ENCODE results near the gene PYGB.
A peak's percentile ranks its signal among the peaks of the same experiment; 100 is the strongest.

PYGB gene

GRCh38 chr20:25220021-25220730 is 27.7 kb upstream of the PYGB start:
- DNase-seq (ENCODE audit: low read depth), result peak; percentile 20
- H3K4me3 ChIP-seq (ENCODE audit: control insufficient read depth, low read depth, low read length), result no peak overlapping the region
- TF ChIP-seq CTCF (conservative IDR thresholded peaks at IDR 0.05; ENCODE audit: control insufficient read depth, insufficient read depth, low read depth, low read length), result no peak

GRCh38 chr20:25220810-25221591 is 26.9 kb upstream of the PYGB start:
- TF ChIP-seq CTCF (conservative IDR thresholded peaks at IDR 0.05; ENCODE audit: control insufficient read depth, insufficient read depth, low read depth, low read length), result no peak
- H3K4me3 ChIP-seq (ENCODE audit: control insufficient read depth, low read depth, low read length), result no peak overlapping the region
- no peak for DNase-seq (ENCODE audit: low read depth)

GRCh38 chr20:25221592-25222460 is 26.1 kb upstream of the PYGB start:
- H3K4me3 ChIP-seq (ENCODE audit: control insufficient read depth, low read depth, low read length), result no peak overlapping the region
- no peak for TF ChIP-seq CTCF (conservative IDR thresholded peaks at IDR 0.05; ENCODE audit: control insufficient read depth, insufficient read depth, low read depth, low read length)
- DNase-seq (ENCODE audit: low read depth), result no peak

- no peak for DNase-seq (ENCODE audit: low read depth)
Observed at GRCh38 chr20:25222461-25223178, 25.3 kb upstream of the PYGB start.

GRCh38 chr20:25223179-25223661 is 24.7 kb upstream of the PYGB start:
- no peak overlapping the region for H3K4me3 ChIP-seq (ENCODE audit: control insufficient read depth, low read depth, low read length)
- peak; percentile 74 for DNase-seq (ENCODE audit: low read depth)
- TF ChIP-seq CTCF (conservative IDR thresholded peaks at IDR 0.05; ENCODE audit: control insufficient read depth, insufficient read depth, low read depth, low read length), result peak; percentile 10

More at GRCh38 chr20:25222461-25223178, 25.3 kb upstream of the PYGB start:
- H3K4me3 ChIP-seq (ENCODE audit: control insufficient read depth, low read depth, low read length), result no peak overlapping the region
- TF ChIP-seq CTCF (conservative IDR thresholded peaks at IDR 0.05; ENCODE audit: control insufficient read depth, insufficient read depth, low read depth, low read length), result no peak

Measured in fibroblast of mammary gland (primary cell).